Cardiac fibroblast (primary cell): ENCODE results near the gene AMMECR1.

ENCODE experiments used
- DNase-seq, 2 donors: peaks; one replicate each; pipeline versions ENCODE4 v3.0.0 to v3.0.0-alpha.2; 2010; ENCODE audit warnings: low read depth in 2 of 2
- H3K4me3 ChIP-seq, 2 donors: replicated peaks in 1 of 2; 1 replicate in 1 of 2; 2 replicates in 1 of 2; pipeline ENCODE4 v1.5.1; 2011; ENCODE audit warnings: low read depth in 2 of 2, low read length in 2 of 2, mild to moderate bottlenecking in 2 of 2, moderate library complexity in 1 of 2
- CTCF ChIP-seq: IDR thresholded peaks from one replicate; pipeline ENCODE4 v1.5.1; 2011; ENCODE audit warnings: low read depth, mild to moderate bottlenecking, low read length, inconsistent platforms

AMMECR1 gene

GRCh38 chrX:110175696-110176095, 142.2 kb downstream of the AMMECR1 start:
- H3K4me3 ChIP-seq, result no peak overlapping the region
- no peak for TF ChIP-seq CTCF
- no peak for DNase-seq

GRCh38 chrX:110175146-110175545, 142.7 kb downstream of the AMMECR1 start:
- no peak for TF ChIP-seq CTCF
- no peak for DNase-seq
- no peak overlapping the region for H3K4me3 ChIP-seq

- TF ChIP-seq CTCF, result no peak
- H3K4me3 ChIP-seq, result no peak overlapping the region
- DNase-seq, result peak; percentile 22 to 73
Observed at GRCh38 chrX:110173192-110174175, 144.4 kb downstream of the AMMECR1 start.

- no peak overlapping the region for H3K4me3 ChIP-seq
- DNase-seq, result no peak
- no peak for TF ChIP-seq CTCF
Observed at GRCh38 chrX:110172215-110172614, 145.7 kb downstream of the AMMECR1 start.

GRCh38 chrX:110171442-110171841, 146.4 kb downstream of the AMMECR1 start:
- no peak for TF ChIP-seq CTCF
- no peak overlapping the region for H3K4me3 ChIP-seq
- no peak for DNase-seq

GRCh38 chrX:110170029-110170428, 147.9 kb downstream of the AMMECR1 start:
- DNase-seq, result no peak
- no peak overlapping the region for H3K4me3 ChIP-seq
- no peak for TF ChIP-seq CTCF
